ENCODE data around the gene TAX1BP1. TPM values are rescaled to one million over a fixed set of nuclear protein-coding genes. Genes with fewer than 3 reads are reported as not detected.

Gene TAX1BP1
- total RNA-seq, 5 donors from 2014 or later (not counting 1 experiment from before 2014, with no cell fraction given) = 80.2 to 118 (median 90.2) TPM

GRCh38 chr7:27779873-27780272 is 39.9 kb downstream of the TAX1BP1 start:
- no peak for DNase-seq
- no peak overlapping the region for H3K27ac Mint-ChIP-seq
- CTCF ChIA-PET = interaction anchor here in 1 of 2 donors (0.7 kb wide), 1 partner anchor 584 kb away, joined by 4 read pairs; no protein-coding TSS in a partner anchor
- no peak for ATAC-seq (replicated peaks in 1 of 4)
- no peaks in the 10 kb centered on the region for H3K9me3 Mint-ChIP-seq
- H3K4me1 Mint-ChIP-seq = peaks cover 45 to 50% (median 48%) of the 10 kb centered on the region in 3 donors
- Histone ChIP-seq H3K4me1 (ENCODE audit: control insufficient read depth in 1 of 2, extremely low read depth in 1 of 2, insufficient read depth in 2 of 2, low read length in 2 of 2) (no peaks in the 10 kb centered on the region), H3K27ac (ENCODE audit: low read length) (no peak overlapping the region), H3K4me3 (ENCODE audit: control insufficient read depth in 1 of 2, extremely low read depth in 1 of 2, low read length in 1 of 2) (no peak overlapping the region), H3K36me3 (ENCODE audit: control insufficient read depth in 2 of 2, extremely low read depth in 1 of 2, insufficient read depth in 1 of 2, low read length in 1 of 2) (peaks cover 0 to 5% of the 10 kb centered on the region in 2 donors), H3K9me3 (no peaks in the 10 kb centered on the region), H3K27me3 (replicated peaks in 1 of 2; ENCODE audit: control insufficient read depth in 2 of 2, extremely low read depth in 1 of 2, insufficient read depth in 2 of 2, low read length in 1 of 2) (no peaks in the 10 kb centered on the region)
- no peak overlapping the region for H3K4me3 Mint-ChIP-seq
- H3K36me3 Mint-ChIP-seq = peaks cover 25% of the 10 kb centered on the region
- H3K27me3 Mint-ChIP-seq = no peaks in the 10 kb centered on the region
- POLR2A ChIA-PET = interaction anchor here in 1 of 2 donors (0.5 kb wide), 1 partner anchor 18 kb away, joined by 4 read pairs; no protein-coding TSS in a partner anchor

GRCh38 chr7:27781188-27781587 is 41.2 kb downstream of the TAX1BP1 start:
- no peaks in the 10 kb centered on the region for H3K27me3 ChIP-seq (replicated peaks in 1 of 2; ENCODE audit: control insufficient read depth in 2 of 2, extremely low read depth in 1 of 2, insufficient read depth in 2 of 2, low read length in 1 of 2)
- no CpG with 5 or more reads among the region's 2 CpGs for WGBS (ENCODE audit: insufficient coverage)
- no peak overlapping the region for H3K27ac Mint-ChIP-seq
- no peak overlapping the region for H3K4me3 Mint-ChIP-seq
- no peak overlapping the region for H3K27ac ChIP-seq (ENCODE audit: low read length)
- peaks cover 22% of the 10 kb centered on the region for H3K36me3 Mint-ChIP-seq
- CTCF ChIA-PET = interaction anchor here in 1 of 2 donors (1.1 to 1.4 kb wide), 2 partner anchors 26 to 585 kb away, joined by 3 read pairs; no protein-coding TSS in a partner anchor
- no peaks in the 10 kb centered on the region for H3K9me3 Mint-ChIP-seq
- H3K4me1 ChIP-seq (ENCODE audit: control insufficient read depth in 1 of 2, extremely low read depth in 1 of 2, insufficient read depth in 2 of 2, low read length in 2 of 2) = no peaks in the 10 kb centered on the region
- no peaks in the 10 kb centered on the region for H3K27me3 Mint-ChIP-seq
- ATAC-seq (replicated peaks in 1 of 4) (no peak), DNase-seq (no peak)
- no peaks in the 10 kb centered on the region for H3K9me3 ChIP-seq
- H3K4me1 Mint-ChIP-seq = peaks cover 36 to 39% (median 39%) of the 10 kb centered on the region in 3 donors
- peaks cover 0 to 15% of the 10 kb centered on the region in 2 donors for H3K36me3 ChIP-seq (ENCODE audit: control insufficient read depth in 2 of 2, extremely low read depth in 1 of 2, insufficient read depth in 1 of 2, low read length in 1 of 2)
- POLR2A ChIA-PET = no interaction called here
- H3K4me3 ChIP-seq (ENCODE audit: control insufficient read depth in 1 of 2, extremely low read depth in 1 of 2, low read length in 1 of 2) = no peak overlapping the region

GRCh38 chr7:27782849-27783248 is 42.9 kb downstream of the TAX1BP1 start:
- H3K4me3 Mint-ChIP-seq = no peak overlapping the region
- no peaks in the 10 kb centered on the region for H3K27me3 Mint-ChIP-seq
- Histone ChIP-seq H3K4me1 (ENCODE audit: control insufficient read depth in 1 of 2, extremely low read depth in 1 of 2, insufficient read depth in 2 of 2, low read length in 2 of 2) (no peaks in the 10 kb centered on the region), H3K36me3 (ENCODE audit: control insufficient read depth in 2 of 2, extremely low read depth in 1 of 2, insufficient read depth in 1 of 2, low read length in 1 of 2) (peaks cover 0 to 23% of the 10 kb centered on the region in 2 donors), H3K9me3 (no peaks in the 10 kb centered on the region), H3K27ac (ENCODE audit: low read length) (no peak overlapping the region), H3K27me3 (replicated peaks in 1 of 2; ENCODE audit: control insufficient read depth in 2 of 2, extremely low read depth in 1 of 2, insufficient read depth in 2 of 2, low read length in 1 of 2) (no peaks in the 10 kb centered on the region), H3K4me3 (ENCODE audit: control insufficient read depth in 1 of 2, extremely low read depth in 1 of 2, low read length in 1 of 2) (no peak overlapping the region)
- H3K9me3 Mint-ChIP-seq = no peaks in the 10 kb centered on the region
- CTCF ChIA-PET = interaction anchor here (0.5 to 2.1 kb wide), 3 partner anchors 9 to 237 kb away, joined by 5 read pairs; no protein-coding TSS in a partner anchor
- no peak overlapping the region for H3K27ac Mint-ChIP-seq
- ATAC-seq (replicated peaks in 1 of 4) (no peak), DNase-seq (no peak)
- peaks cover 23 to 27% (median 25%) of the 10 kb centered on the region in 3 donors for H3K4me1 Mint-ChIP-seq
- no CpG with 5 or more reads among the region's 2 CpGs for WGBS (ENCODE audit: insufficient coverage)
- POLR2A ChIA-PET = interaction anchor here in 1 of 2 donors (0.9 kb wide), 1 partner anchor 42 kb away, joined by 5 read pairs; no protein-coding TSS in a partner anchor
- H3K36me3 Mint-ChIP-seq = peaks cover 31% of the 10 kb centered on the region

GRCh38 chr7:27784399-27785053 is 44.6 kb downstream of the TAX1BP1 start:
- peaks cover 36% of the 10 kb centered on the region for H3K36me3 Mint-ChIP-seq
- WGBS (ENCODE audit: insufficient coverage) = no CpG with 5 or more reads among the region's 6 CpGs
- ChIA-PET CTCF (interaction anchor here (0.6 to 1.7 kb wide), 5 partner anchors 8 to 588 kb away, joined by 3 to 11 read pairs (median 5); no protein-coding TSS in a partner anchor), POLR2A (no interaction called here)
- H3K4me1 Mint-ChIP-seq = peaks cover 15 to 22% (median 21%) of the 10 kb centered on the region in 3 donors
- H3K27me3 Mint-ChIP-seq = no peaks in the 10 kb centered on the region
- H3K27ac Mint-ChIP-seq = no peak overlapping the region
- peak in 11 of 35 experiments; percentile 3 to 66 (median 11) for DNase-seq
- peak in 3 of 4 experiments; percentile 49 to 55 (median 55) for ATAC-seq (replicated peaks in 1 of 4)
- Histone ChIP-seq H3K4me1 (ENCODE audit: control insufficient read depth in 1 of 2, extremely low read depth in 1 of 2, insufficient read depth in 2 of 2, low read length in 2 of 2) (no peaks in the 10 kb centered on the region), H3K27me3 (replicated peaks in 1 of 2; ENCODE audit: control insufficient read depth in 2 of 2, extremely low read depth in 1 of 2, insufficient read depth in 2 of 2, low read length in 1 of 2) (no peaks in the 10 kb centered on the region), H3K9me3 (no peaks in the 10 kb centered on the region), H3K36me3 (ENCODE audit: control insufficient read depth in 2 of 2, extremely low read depth in 1 of 2, insufficient read depth in 1 of 2, low read length in 1 of 2) (peaks cover 0 to 32% of the 10 kb centered on the region in 2 donors), H3K4me3 (ENCODE audit: control insufficient read depth in 1 of 2, extremely low read depth in 1 of 2, low read length in 1 of 2) (no peak overlapping the region), H3K27ac (ENCODE audit: low read length) (no peak overlapping the region)
- no peaks in the 10 kb centered on the region for H3K9me3 Mint-ChIP-seq
- no peak overlapping the region for H3K4me3 Mint-ChIP-seq

GRCh38 chr7:27788437-27788836 is 48.5 kb downstream of the TAX1BP1 start:
- H3K4me3 ChIP-seq (ENCODE audit: control insufficient read depth in 1 of 2, extremely low read depth in 1 of 2, low read length in 1 of 2) = no peak overlapping the region
- ChIA-PET CTCF (no interaction called here), POLR2A (no interaction called here)
- H3K27me3 Mint-ChIP-seq = no peaks in the 10 kb centered on the region
- ATAC-seq (replicated peaks in 1 of 4) (no peak), DNase-seq (no peak)
- peaks cover 0 to 51% of the 10 kb centered on the region in 2 donors for H3K36me3 ChIP-seq (ENCODE audit: control insufficient read depth in 2 of 2, extremely low read depth in 1 of 2, insufficient read depth in 1 of 2, low read length in 1 of 2)
- no peaks in the 10 kb centered on the region for H3K4me1 ChIP-seq (ENCODE audit: control insufficient read depth in 1 of 2, extremely low read depth in 1 of 2, insufficient read depth in 2 of 2, low read length in 2 of 2)
- H3K4me3 Mint-ChIP-seq = no peak overlapping the region
- H3K27ac ChIP-seq (ENCODE audit: low read length) = no peak overlapping the region
- H3K36me3 Mint-ChIP-seq = peaks cover 45% of the 10 kb centered on the region
- H3K4me1 Mint-ChIP-seq = peaks cover 6 to 7% (median 6%) of the 10 kb centered on the region in 3 donors
- H3K9me3 ChIP-seq = no peaks in the 10 kb centered on the region
- H3K27ac Mint-ChIP-seq = no peak overlapping the region
- H3K9me3 Mint-ChIP-seq = no peaks in the 10 kb centered on the region
- no peaks in the 10 kb centered on the region for H3K27me3 ChIP-seq (replicated peaks in 1 of 2; ENCODE audit: control insufficient read depth in 2 of 2, extremely low read depth in 1 of 2, insufficient read depth in 2 of 2, low read length in 1 of 2)

- no CpG with 5 or more reads among the region's 1 CpG for WGBS (ENCODE audit: insufficient coverage)
- Mint-ChIP-seq H3K4me3 (no peak overlapping the region), H3K27me3 (no peaks in the 10 kb centered on the region), H3K4me1 (peaks cover 0 to 2% (median 0%) of the 10 kb centered on the region in 3 donors), H3K36me3 (peaks cover 48% of the 10 kb centered on the region), H3K9me3 (no peaks in the 10 kb centered on the region), H3K27ac (no peak overlapping the region)
- no peak overlapping the region for H3K27ac ChIP-seq (ENCODE audit: low read length)
- DNase-seq (no peak), ATAC-seq (replicated peaks in 1 of 4) (no peak)
- no peak overlapping the region for H3K4me3 ChIP-seq (ENCODE audit: control insufficient read depth in 1 of 2, extremely low read depth in 1 of 2, low read length in 1 of 2)
- H3K9me3 ChIP-seq = no peaks in the 10 kb centered on the region
- peaks cover 4 to 44% of the 10 kb centered on the region in 2 donors for H3K36me3 ChIP-seq (ENCODE audit: control insufficient read depth in 2 of 2, extremely low read depth in 1 of 2, insufficient read depth in 1 of 2, low read length in 1 of 2)
- no peaks in the 10 kb centered on the region for H3K27me3 ChIP-seq (replicated peaks in 1 of 2; ENCODE audit: control insufficient read depth in 2 of 2, extremely low read depth in 1 of 2, insufficient read depth in 2 of 2, low read length in 1 of 2)
- ChIA-PET POLR2A (interaction anchor here in 1 of 2 donors (0.6 kb wide), 1 partner anchor 54 kb away, joined by 4 read pairs; no protein-coding TSS in a partner anchor), CTCF (no interaction called here)
- no peaks in the 10 kb centered on the region for H3K4me1 ChIP-seq (ENCODE audit: control insufficient read depth in 1 of 2, extremely low read depth in 1 of 2, insufficient read depth in 2 of 2, low read length in 2 of 2)
Measured at GRCh38 chr7:27793780-27794179, 53.8 kb downstream of the TAX1BP1 start.
